ENCODE measurements around the gene GORASP1.

GRCh38 chr3:39150803-39151631, 43.6 kb upstream of the GORASP1 start:
- TF ChIP-seq CTCF (conservative IDR thresholded peaks at IDR 0.05; ENCODE audit: low read length) (no peak), EZH2phosphoT487 (IDR thresholded peaks at IDR 0.05; ENCODE audit: borderline replicate concordance, low read depth, low read length) (no peak)

Measured in OCI-LY7 (cell line).